IMR-90 (cell line): ENCODE data around the gene ARHGEF40. TPM values are rescaled to one million over a fixed set of nuclear protein-coding genes. Genes with fewer than 3 reads are reported as not detected.

Experiments used
- ATAC-seq: fragments of 200-7000 bp; cut with Tn5 transposase; 2 replicates; pipeline ENCODE4 v1.9.1; 2020; ENCODE audit warnings: low read depth, mild to moderate bottlenecking, moderate library complexity
- BruUV-seq: library from RNA; stranded (reverse); fragments of 400-500 nt; replicated peaks from 2 replicates; lab custom pipeline; 2021; lab: Mats Ljungman, UMichigan
- CTCF ChIA-PET: fragments of 300-600 bp; formaldehyde crosslinking; extraction: SDS; loops from one replicate; lab custom pipeline; 2021; ENCODE audit warnings: antibody characterized with exemption; lab: Yijun Ruan, JAX
- POLR2A ChIA-PET: fragments of 300-600 bp; sonication (Branson Sonifier 250); formaldehyde crosslinking; loops from one replicate; lab custom pipeline; 2022; ENCODE audit warnings: antibody characterized with exemption; ENCODE audit not compliant: unreplicated experiment; lab: Charles Lee
- DNase-seq: peaks from one replicate; pipeline ENCODE4 v3.0.0; 2013
- H2AFZ ChIP-seq: replicated peaks from 2 replicates; pipeline ENCODE3; 2013; ENCODE audit warnings: low read length, mild to moderate bottlenecking; ENCODE audit not compliant: poor library complexity
- H2AK5ac ChIP-seq: 2 replicates; pipeline ENCODE4 v1.6.1; 2013; ENCODE audit warnings: low read depth, low read length, inconsistent platforms
- H2AK9ac ChIP-seq: replicated peaks from 2 replicates; pipeline ENCODE3; 2013; ENCODE audit warnings: mild to moderate bottlenecking, low read depth, low read length, moderate library complexity; ENCODE audit not compliant: poor library complexity
- H2BK120ac ChIP-seq: 2 replicates; pipeline ENCODE4 v1.6.1; 2013; ENCODE audit warnings: low read depth, low read length, inconsistent platforms
- H2BK15ac ChIP-seq: 3 replicates; pipeline ENCODE4 v1.6.1; 2013; ENCODE audit warnings: low read depth, low read length, inconsistent platforms
- H2BK20ac ChIP-seq: 2 replicates; pipeline ENCODE4 v1.6.1; 2013; ENCODE audit warnings: low read depth, mild to moderate bottlenecking, inconsistent platforms, low read length, moderate library complexity
- H2BK5ac ChIP-seq: 2 replicates; pipeline ENCODE4 v1.6.1; 2013; ENCODE audit warnings: mild to moderate bottlenecking, low read depth, low read length, inconsistent platforms; ENCODE audit not compliant: poor library complexity, severe bottlenecking
- H3K14ac ChIP-seq: replicated peaks from 2 replicates; pipeline ENCODE4 v1.6.1; 2013; ENCODE audit warnings: low read depth, low read length, inconsistent platforms
- H3K18ac ChIP-seq: 2 replicates; pipeline ENCODE4 v1.6.1; 2013; ENCODE audit warnings: low read depth, low read length, control low read depth
- H3K23ac ChIP-seq: 2 replicates; pipeline ENCODE4 v1.6.1; 2013; ENCODE audit warnings: low read depth, low read length, inconsistent platforms
- H3K27ac ChIP-seq: 2 replicates; pipeline ENCODE4 v1.5.1; 2013; ENCODE audit warnings: mild to moderate bottlenecking, control low read depth, low read length; ENCODE audit not compliant: insufficient read depth
- H3K27me3 ChIP-seq: 2 replicates; pipeline ENCODE4 v1.6.1; 2013; ENCODE audit warnings: low read length; ENCODE audit not compliant: control insufficient read depth, insufficient read depth
- H3K36me3 ChIP-seq: 2 replicates; pipeline ENCODE4 v1.6.1; 2013; ENCODE audit warnings: low read length, mixed read lengths; ENCODE audit not compliant: control insufficient read depth, insufficient read depth
- H3K4ac ChIP-seq: 2 replicates; pipeline ENCODE4 v1.6.1; 2013; ENCODE audit warnings: low read depth, low read length, inconsistent platforms
- H3K4me1 ChIP-seq: 2 replicates; pipeline ENCODE4 v1.6.1; 2013; ENCODE audit warnings: low read length, mixed read lengths; ENCODE audit not compliant: control insufficient read depth, insufficient read depth
- H3K4me2 ChIP-seq: 2 replicates; pipeline ENCODE4 v1.6.1; 2013; ENCODE audit warnings: low read depth, mild to moderate bottlenecking, control low read depth, low read length, moderate library complexity
- H3K4me3 ChIP-seq: 2 replicates; pipeline ENCODE4 v1.5.1; 2013; ENCODE audit warnings: low read depth, mild to moderate bottlenecking, control low read depth, low read length, moderate library complexity; ENCODE audit not compliant: insufficient read depth
- H3K56ac ChIP-seq: 2 replicates; pipeline ENCODE4 v1.6.1; 2013; ENCODE audit warnings: low read length, inconsistent platforms; ENCODE audit not compliant: insufficient read depth; ENCODE audit errors: extremely low read depth
- H3K79me1 ChIP-seq, 2 experiments: 2 replicates each; pipeline ENCODE4 v1.6.1; 2013; ENCODE audit warnings: low read length in 2 of 2, inconsistent platforms in 1 of 2, low read depth in 1 of 2
- H3K9ac ChIP-seq: 2 replicates; pipeline ENCODE4 v1.6.1; 2013; ENCODE audit warnings: low read depth, low read length, control low read depth
- H3K9me1 ChIP-seq: 2 replicates; pipeline ENCODE4 v1.6.1; 2013; ENCODE audit warnings: low read length, inconsistent platforms; ENCODE audit not compliant: insufficient read depth
- H3K9me3 ChIP-seq: 2 replicates; pipeline ENCODE4 v1.6.1; 2013; ENCODE audit warnings: low read length; ENCODE audit not compliant: control insufficient read depth, insufficient read depth
- H4K20me1 ChIP-seq: 2 replicates; pipeline ENCODE4 v1.6.1; 2013; ENCODE audit warnings: low read length, inconsistent platforms; ENCODE audit not compliant: insufficient read depth
- H4K5ac ChIP-seq: 2 replicates; pipeline ENCODE4 v1.6.1; 2013; ENCODE audit warnings: mild to moderate bottlenecking, low read depth, low read length, control low read depth
- H4K8ac ChIP-seq, 2 experiments: 2 replicates each; pipeline ENCODE4 v1.6.1; 2013; ENCODE audit warnings: low read depth in 2 of 2, low read length in 2 of 2, control low read depth in 1 of 2, inconsistent platforms in 1 of 2
- H4K91ac ChIP-seq: 2 replicates; pipeline ENCODE4 v1.6.1; 2013; ENCODE audit warnings: low read depth, low read length, inconsistent platforms; ENCODE audit not compliant: insufficient read depth
- CEBPB ChIP-seq: IDR thresholded peaks from 2 replicates; pipeline ENCODE4 v1.6.1; 2012; ENCODE audit warnings: low read depth, low read length, improper control_type of control experiment
- CHD1 ChIP-seq: IDR thresholded peaks from 2 replicates; pipeline ENCODE4 v1.6.1; 2012; ENCODE audit warnings: low read depth, low read length, improper control_type of control experiment
- FOS ChIP-seq: fragments of 150-350 bp; IDR thresholded peaks from 2 replicates; pipeline ENCODE4 v1.6.1; 2016; ENCODE audit warnings: low read depth, low read length
- MAFK ChIP-seq: IDR thresholded peaks from 2 replicates; pipeline ENCODE4 v1.6.1; 2012; ENCODE audit warnings: low read depth, low read length, improper control_type of control experiment
- MAZ ChIP-seq: IDR thresholded peaks from 2 replicates; pipeline ENCODE4 v1.6.1; 2012; ENCODE audit warnings: low read depth, mild to moderate bottlenecking, low read length, improper control_type of control experiment, moderate library complexity, borderline replicate concordance
- MXI1 ChIP-seq: IDR thresholded peaks from 2 replicates; pipeline ENCODE4 v1.6.1; 2012; ENCODE audit warnings: low read depth, mild to moderate bottlenecking, low read length, moderate library complexity, borderline replicate concordance
- NFE2L2 ChIP-seq: fragments of 150-350 bp; IDR thresholded peaks from 2 replicates; pipeline ENCODE4 v1.6.1; 2016; ENCODE audit warnings: low read depth, mild to moderate bottlenecking, low read length
- POLR2A ChIP-seq: IDR thresholded peaks from 2 replicates; pipeline ENCODE4 v1.6.1; 2012; ENCODE audit warnings: mild to moderate bottlenecking, low read depth, low read length
- RFX5 ChIP-seq: IDR thresholded peaks from 2 replicates; pipeline ENCODE4 v1.8.0; 2012; ENCODE audit warnings: low read depth, mild to moderate bottlenecking, low read length, moderate library complexity
- SMC3 ChIP-seq: fragments of 150-350 bp; IDR thresholded peaks from 2 replicates; pipeline ENCODE4 v1.6.1; 2016; ENCODE audit warnings: low read depth, mild to moderate bottlenecking, antibody characterized with exemption, low read length, moderate library complexity
- WGBS, 2 experiments: methylation state at CpG; one replicate each; pipeline versions ENCODE4 v1.1.5 to v1.1.7; 2013; ENCODE audit warnings: missing lambda C conversion rate in 2 of 2; ENCODE audit not compliant: insufficient read length in 1 of 2; ENCODE audit errors: extremely low coverage in 2 of 2; 5-methylcytosine and 5-hydroxymethylcytosine counted together
- dilution Hi-C: fragments of 300-500 bp; cut with HindIII; formaldehyde crosslinking; loops from one replicate; pipeline ENCODE4 v1.14.3; 2018; ENCODE audit warnings: low sequenced_read_pairs; ENCODE audit not compliant: unreplicated experiment
- in situ Hi-C: fragments of 300-500 bp; cut with MboI; formaldehyde crosslinking; loops from 3 replicates; pipeline ENCODE4 v1.14.3; 2019; ENCODE audit warnings: low sequenced_read_pairs, inconsistent platforms, mixed read lengths
- intact Hi-C: fragments of 100-400 bp; cut with micrococcal nuclease; formaldehyde crosslinking; loops from 2 replicates; pipeline ENCODE4 v1.10.0; 2022
- polyA plus RNA-seq, 3 experiments: library from polyadenylated mRNA; depleted of rRNA; stranded (reverse); fragments of >200 nt; gene quantifications; 2 replicates each; pipeline ENCODE4 v1.2.3, GENCODE V29; 2012; ENCODE audit warnings: low replicate concordance in 1 of 3
- total RNA-seq: library from RNA; depleted of rRNA; stranded (reverse); fragments of >200 nt; gene quantifications from 2 replicates; pipeline ENCODE4 v1.2.3, GENCODE V29; 2012
- TF ChIP-seq, protein P1 (sequence below): fragments of 150-350 bp; IDR thresholded peaks from 2 replicates; pipeline ENCODE4 v1.6.1; 2016; ENCODE audit warnings: low read depth, mild to moderate bottlenecking, low read length, moderate library complexity, borderline replicate concordance
- TF ChIP-seq, protein P2 (sequence below): conservative IDR thresholded peaks from 2 replicates; pipeline ENCODE4 v1.5.1; 2012; ENCODE audit warnings: mild to moderate bottlenecking, low read depth, low read length, improper control_type of control experiment

Gene ARHGEF40
- total and polyA plus RNA-seq, 2 of the 4 experiments (the other 2 are of a cell fraction), result 18.1 to 58.4 TPM

DNA sequence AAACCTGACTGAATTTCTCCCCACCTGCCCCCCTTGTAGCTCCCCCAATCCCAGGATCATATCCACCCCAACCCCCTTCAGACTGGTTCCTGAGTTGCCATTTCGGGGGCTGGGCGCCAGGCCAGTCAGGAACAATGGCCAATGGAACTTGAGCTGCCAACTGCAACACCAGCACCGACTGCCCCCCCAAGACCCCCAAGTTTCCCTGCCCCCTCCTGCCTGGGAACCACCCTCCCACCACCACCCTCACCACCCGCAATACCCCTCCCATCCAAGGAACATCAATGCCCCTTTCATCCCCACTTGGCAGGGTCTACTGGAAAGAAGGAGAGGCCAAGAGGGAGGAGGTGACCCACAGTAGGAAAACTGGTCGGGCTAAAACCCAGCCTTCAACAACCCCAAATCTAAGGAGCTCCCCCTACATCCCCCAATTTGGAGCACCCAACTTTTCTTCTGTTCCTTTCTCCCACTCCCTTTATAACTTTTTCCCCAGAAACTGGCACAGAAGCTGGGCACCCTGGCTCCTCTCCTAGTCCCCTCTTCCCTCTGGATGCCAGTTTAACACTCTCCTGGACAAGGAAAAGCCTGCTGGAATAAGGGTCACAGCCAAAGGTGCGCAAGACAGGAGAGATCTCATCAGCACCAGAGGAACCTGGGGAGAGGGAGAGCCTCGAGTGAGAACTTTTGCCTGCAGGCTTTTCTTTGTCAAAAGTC is 43.7 kb upstream of the ARHGEF40 start:
- H3K4me2 ChIP-seq, result no peak overlapping the region
- in situ Hi-C loops, result no loop called here

More for the DNA sequence above, 43.7 kb upstream of the ARHGEF40 start:
- CTCF ChIA-PET, result interaction anchor here (1.0 kb wide), 1 partner anchor 12 kb away, joined by 4 read pairs; no protein-coding TSS in a partner anchor
- Histone ChIP-seq H2BK15ac (no peak overlapping the region), H3K14ac (no peak overlapping the region), H3K9ac (no peak overlapping the region), H3K23ac (no peak overlapping the region), H3K79me1 (no peaks in the 10 kb centered on the region), H3K27ac (no peak overlapping the region), H4K5ac (no peak overlapping the region), H4K8ac (no peak overlapping the region), H3K18ac (no peak overlapping the region), H3K27me3 (peaks cover 62% of the 10 kb centered on the region), H2BK5ac (no peak overlapping the region), H3K4me1 (no peaks in the 10 kb centered on the region), H2BK20ac (no peak overlapping the region), H3K9me3 (no peaks in the 10 kb centered on the region), H2AK5ac (no peak overlapping the region), H2BK120ac (no peak overlapping the region), H3K9me1 (no peaks in the 10 kb centered on the region), H3K4me3 (no peak overlapping the region), H3K4ac (no peak overlapping the region), H3K56ac (no peak overlapping the region), H3K36me3 (no peaks in the 10 kb centered on the region), H4K91ac (no peak overlapping the region), H2AK9ac (no peak overlapping the region), H2AFZ (no peak overlapping the region), H4K20me1 (no peaks in the 10 kb centered on the region)
- no TSS peak for BruUV-seq
- no peak for DNase-seq
- intact Hi-C loops (no loop called here), dilution Hi-C loops (no loop called here)
- POLR2A ChIA-PET, result no interaction called here
- no peak for TF ChIP-seq POLR2A
- TF ChIP-seq CEBPB, result no peak
- TF ChIP-seq SMC3, result no peak
- no peak for TF ChIP-seq MXI1
- TF ChIP-seq NFE2L2, result no peak
- no peak for TF ChIP-seq RFX5
- TF ChIP-seq MAFK, result no peak
- TF ChIP-seq, protein P1, sequence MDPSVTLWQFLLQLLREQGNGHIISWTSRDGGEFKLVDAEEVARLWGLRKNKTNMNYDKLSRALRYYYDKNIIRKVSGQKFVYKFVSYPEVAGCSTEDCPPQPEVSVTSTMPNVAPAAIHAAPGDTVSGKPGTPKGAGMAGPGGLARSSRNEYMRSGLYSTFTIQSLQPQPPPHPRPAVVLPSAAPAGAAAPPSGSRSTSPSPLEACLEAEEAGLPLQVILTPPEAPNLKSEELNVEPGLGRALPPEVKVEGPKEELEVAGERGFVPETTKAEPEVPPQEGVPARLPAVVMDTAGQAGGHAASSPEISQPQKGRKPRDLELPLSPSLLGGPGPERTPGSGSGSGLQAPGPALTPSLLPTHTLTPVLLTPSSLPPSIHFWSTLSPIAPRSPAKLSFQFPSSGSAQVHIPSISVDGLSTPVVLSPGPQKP, result no peak
- TF ChIP-seq, protein P2, sequence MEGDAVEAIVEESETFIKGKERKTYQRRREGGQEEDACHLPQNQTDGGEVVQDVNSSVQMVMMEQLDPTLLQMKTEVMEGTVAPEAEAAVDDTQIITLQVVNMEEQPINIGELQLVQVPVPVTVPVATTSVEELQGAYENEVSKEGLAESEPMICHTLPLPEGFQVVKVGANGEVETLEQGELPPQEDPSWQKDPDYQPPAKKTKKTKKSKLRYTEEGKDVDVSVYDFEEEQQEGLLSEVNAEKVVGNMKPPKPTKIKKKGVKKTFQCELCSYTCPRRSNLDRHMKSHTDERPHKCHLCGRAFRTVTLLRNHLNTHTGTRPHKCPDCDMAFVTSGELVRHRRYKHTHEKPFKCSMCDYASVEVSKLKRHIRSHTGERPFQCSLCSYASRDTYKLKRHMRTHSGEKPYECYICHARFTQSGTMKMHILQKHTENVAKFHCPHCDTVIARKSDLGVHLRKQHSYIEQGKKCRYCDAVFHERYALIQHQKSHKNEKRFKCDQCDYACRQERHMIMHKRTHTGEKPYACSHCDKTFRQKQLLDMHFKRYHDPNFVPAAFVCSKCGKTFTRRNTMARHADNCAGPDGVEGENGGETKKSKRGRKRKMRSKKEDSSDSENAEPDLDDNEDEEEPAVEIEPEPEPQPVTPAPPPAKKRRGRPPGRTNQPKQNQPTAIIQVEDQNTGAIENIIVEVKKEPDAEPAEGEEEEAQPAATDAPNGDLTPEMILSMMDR, result no peak
- TF ChIP-seq MAZ, result no peak
- no peak for TF ChIP-seq FOS
- TF ChIP-seq CHD1, result no peak
- no CpG with 5 or more reads among the region's 7 CpGs for WGBS, 2 experiments
- ATAC-seq, result no peak
